GM12878 (cell line): ENCODE measurements around the gene CYP51A1. TPM values are rescaled to one million over a fixed set of nuclear protein-coding genes. Genes with fewer than 3 reads are reported as not detected.

Experiments used
- BMI1 ChIP-seq: fragments of 450-650 bp; IDR thresholded peaks from 2 replicates; pipeline ENCODE4 v1.6.1; 2016; ENCODE audit warnings: mild to moderate bottlenecking, moderate library complexity, borderline replicate concordance
- CBX5 ChIP-seq: sonication (generic); IDR thresholded peaks from 2 replicates; pipeline ENCODE4 v1.6.1; 2016; ENCODE audit warnings: low read depth, moderate library complexity, mild to moderate bottlenecking, inconsistent platforms
- CEBPB ChIP-seq, 2 experiments: fragments of 150-350 bp in 1 of 2; IDR thresholded peaks; 2 replicates each; pipeline ENCODE4 v1.6.1; 2012 to 2014; ENCODE audit warnings: low read depth in 2 of 2, low read length in 2 of 2, borderline replicate concordance in 1 of 2, inconsistent platforms in 1 of 2
- GABPA ChIP-seq: IDR thresholded peaks from 2 replicates; pipeline ENCODE4 v1.6.1; 2014; ENCODE audit warnings: antibody characterized with exemption, low read depth, mild to moderate bottlenecking, inconsistent platforms
- HDGF ChIP-seq: fragments of 450-650 bp; IDR thresholded peaks from 2 replicates; pipeline ENCODE4 v1.6.1; 2016; ENCODE audit warnings: antibody characterized with exemption
- MEF2A ChIP-seq: IDR thresholded peaks from 2 replicates; pipeline ENCODE4 v1.6.1; 2011; ENCODE audit warnings: low read depth, mild to moderate bottlenecking, low read length, moderate library complexity; ENCODE audit not compliant: insufficient read depth
- NFXL1 ChIP-seq: fragments of 450-650 bp; IDR thresholded peaks from 2 replicates; pipeline ENCODE4 v1.6.1; 2017; ENCODE audit warnings: antibody characterized with exemption, mild to moderate bottlenecking, borderline replicate concordance
- TARDBP ChIP-seq: IDR thresholded peaks from 2 replicates; pipeline ENCODE4 v1.6.1; 2016; ENCODE audit warnings: borderline replicate concordance
- polyA plus RNA-seq, 11 experiments: library from polyadenylated mRNA; depleted of rRNA in 4 of 11; unstranded in 6 of 11; stranded (reverse) in 5 of 11; fragments of >200 nt; fragmentation: Nextera tagmentation in 4 of 11; fragmentation: Illumina TruSeq in 1 of 11; extraction: Ambion mirVana in 4 of 11; extraction: Trizol in 1 of 11; gene quantifications; 1 replicate in 1 of 11; 2 replicates in 10 of 11; pipeline versions ENCODE4 v1.2.1 to v1.2.3, GENCODE V29; 2011 to 2016; ENCODE audit warnings: inconsistent platforms in 2 of 11, missing spikeins in 2 of 11, low read depth in 1 of 11
- total RNA-seq, 4 experiments: library from RNA; depleted of rRNA in 3 of 4; stranded (reverse); fragments of >200 nt in 3 of 4; fragmentation: Illumina TruSeq in 1 of 4; extraction: Trizol in 1 of 4; gene quantifications; 2 replicates each; pipeline versions ENCODE4 v1.2.1 to v1.2.3, GENCODE V29; 2013 to 2021
- TF ChIP-seq, protein P1 (sequence below): IDR thresholded peaks from 2 replicates; pipeline ENCODE4 v1.6.1; 2012; ENCODE audit warnings: low read depth, low read length, improper control_type of control experiment
- TF ChIP-seq, protein P2 (sequence below), 3 experiments: IDR thresholded peaks in 2 of 3; conservative IDR thresholded peaks in 1 of 3; 2 replicates each; pipeline ENCODE4 v1.5.1; 2011; ENCODE audit warnings: low read depth in 3 of 3, low read length in 3 of 3, mild to moderate bottlenecking in 3 of 3, control low read depth in 2 of 3, moderate library complexity in 2 of 3, inconsistent platforms in 1 of 3, mixed read lengths in 1 of 3; ENCODE audit not compliant: control insufficient read depth in 2 of 3, insufficient read depth in 1 of 3; ENCODE audit errors: extremely low read depth in 1 of 3
- TF ChIP-seq, protein P3 (sequence below): fragments of 450-650 bp; IDR thresholded peaks from 2 replicates; pipeline ENCODE4 v1.6.1; 2017; ENCODE audit warnings: mild to moderate bottlenecking
- TF ChIP-seq, protein P4 (sequence below): fragments of 150-350 bp; IDR thresholded peaks from 2 replicates; pipeline ENCODE4 v1.6.1; 2014; ENCODE audit warnings: mild to moderate bottlenecking, low read depth, low read length
- TF ChIP-seq, protein P5 (sequence below): IDR thresholded peaks from 2 replicates; pipeline ENCODE4 v1.6.1; 2012; ENCODE audit warnings: low read length, inconsistent platforms

CYP51A1 gene
- total and polyA plus RNA-seq, 10 of the 15 experiments (the other 5 are each of a cell fraction or from before 2014, with no cell fraction given): 21.5 to 113 (median 61.8) TPM

DNA sequence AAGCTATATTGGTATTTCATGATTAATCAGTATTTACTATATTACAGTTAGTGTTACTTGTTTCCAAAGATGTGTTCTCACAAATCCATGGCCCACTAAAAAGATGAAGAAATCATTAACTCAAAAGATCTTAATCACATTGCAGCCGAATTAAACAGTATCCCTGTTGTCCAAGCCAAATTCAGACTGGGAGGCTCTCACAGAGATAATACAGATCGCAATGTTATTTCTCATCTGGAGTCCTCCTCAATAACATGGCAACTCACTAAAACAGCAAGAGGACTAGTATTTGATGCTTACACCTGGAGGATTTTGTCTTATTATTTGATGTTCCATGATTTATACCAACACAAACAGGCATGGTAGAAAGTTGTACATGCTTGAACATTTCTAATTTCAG is 23.4 kb downstream of the CYP51A1 start (continued):
- TF ChIP-seq MEF2A (no peak), HDGF (no peak), BMI1 (no peak), GABPA (no peak), CEBPB (IDR thresholded peaks at IDR 0.05; ENCODE audit: borderline replicate concordance in 1 of 2, low read depth in 2 of 2, low read length in 2 of 2) (no peak), TARDBP (no peak), NFXL1 (no peak), CBX5 (no peak)
- TF ChIP-seq, protein P1, sequence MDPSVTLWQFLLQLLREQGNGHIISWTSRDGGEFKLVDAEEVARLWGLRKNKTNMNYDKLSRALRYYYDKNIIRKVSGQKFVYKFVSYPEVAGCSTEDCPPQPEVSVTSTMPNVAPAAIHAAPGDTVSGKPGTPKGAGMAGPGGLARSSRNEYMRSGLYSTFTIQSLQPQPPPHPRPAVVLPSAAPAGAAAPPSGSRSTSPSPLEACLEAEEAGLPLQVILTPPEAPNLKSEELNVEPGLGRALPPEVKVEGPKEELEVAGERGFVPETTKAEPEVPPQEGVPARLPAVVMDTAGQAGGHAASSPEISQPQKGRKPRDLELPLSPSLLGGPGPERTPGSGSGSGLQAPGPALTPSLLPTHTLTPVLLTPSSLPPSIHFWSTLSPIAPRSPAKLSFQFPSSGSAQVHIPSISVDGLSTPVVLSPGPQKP: no peak
- TF ChIP-seq, protein P2, sequence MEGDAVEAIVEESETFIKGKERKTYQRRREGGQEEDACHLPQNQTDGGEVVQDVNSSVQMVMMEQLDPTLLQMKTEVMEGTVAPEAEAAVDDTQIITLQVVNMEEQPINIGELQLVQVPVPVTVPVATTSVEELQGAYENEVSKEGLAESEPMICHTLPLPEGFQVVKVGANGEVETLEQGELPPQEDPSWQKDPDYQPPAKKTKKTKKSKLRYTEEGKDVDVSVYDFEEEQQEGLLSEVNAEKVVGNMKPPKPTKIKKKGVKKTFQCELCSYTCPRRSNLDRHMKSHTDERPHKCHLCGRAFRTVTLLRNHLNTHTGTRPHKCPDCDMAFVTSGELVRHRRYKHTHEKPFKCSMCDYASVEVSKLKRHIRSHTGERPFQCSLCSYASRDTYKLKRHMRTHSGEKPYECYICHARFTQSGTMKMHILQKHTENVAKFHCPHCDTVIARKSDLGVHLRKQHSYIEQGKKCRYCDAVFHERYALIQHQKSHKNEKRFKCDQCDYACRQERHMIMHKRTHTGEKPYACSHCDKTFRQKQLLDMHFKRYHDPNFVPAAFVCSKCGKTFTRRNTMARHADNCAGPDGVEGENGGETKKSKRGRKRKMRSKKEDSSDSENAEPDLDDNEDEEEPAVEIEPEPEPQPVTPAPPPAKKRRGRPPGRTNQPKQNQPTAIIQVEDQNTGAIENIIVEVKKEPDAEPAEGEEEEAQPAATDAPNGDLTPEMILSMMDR (IDR thresholded peaks at IDR 0.05 in 2 of 3, conservative IDR thresholded peaks at IDR 0.05 in 1 of 3; ENCODE audit: control insufficient read depth in 2 of 3, extremely low read depth in 1 of 3, insufficient read depth in 1 of 3, low read depth in 3 of 3, low read length in 3 of 3): no peak
- TF ChIP-seq, protein P3, sequence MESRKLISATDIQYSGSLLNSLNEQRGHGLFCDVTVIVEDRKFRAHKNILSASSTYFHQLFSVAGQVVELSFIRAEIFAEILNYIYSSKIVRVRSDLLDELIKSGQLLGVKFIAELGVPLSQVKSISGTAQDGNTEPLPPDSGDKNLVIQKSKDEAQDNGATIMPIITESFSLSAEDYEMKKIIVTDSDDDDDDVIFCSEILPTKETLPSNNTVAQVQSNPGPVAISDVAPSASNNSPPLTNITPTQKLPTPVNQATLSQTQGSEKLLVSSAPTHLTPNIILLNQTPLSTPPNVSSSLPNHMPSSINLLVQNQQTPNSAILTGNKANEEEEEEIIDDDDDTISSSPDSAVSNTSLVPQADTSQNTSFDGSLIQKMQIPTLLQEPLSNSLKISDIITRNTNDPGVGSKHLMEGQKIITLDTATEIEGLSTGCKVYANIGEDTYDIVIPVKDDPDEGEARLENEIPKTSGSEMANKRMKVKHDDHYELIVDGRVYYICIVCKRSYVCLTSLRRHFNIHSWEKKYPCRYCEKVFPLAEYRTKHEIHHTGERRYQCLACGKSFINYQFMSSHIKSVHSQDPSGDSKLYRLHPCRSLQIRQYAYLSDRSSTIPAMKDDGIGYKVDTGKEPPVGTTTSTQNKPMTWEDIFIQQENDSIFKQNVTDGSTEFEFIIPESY: no peak
- TF ChIP-seq, protein P4, sequence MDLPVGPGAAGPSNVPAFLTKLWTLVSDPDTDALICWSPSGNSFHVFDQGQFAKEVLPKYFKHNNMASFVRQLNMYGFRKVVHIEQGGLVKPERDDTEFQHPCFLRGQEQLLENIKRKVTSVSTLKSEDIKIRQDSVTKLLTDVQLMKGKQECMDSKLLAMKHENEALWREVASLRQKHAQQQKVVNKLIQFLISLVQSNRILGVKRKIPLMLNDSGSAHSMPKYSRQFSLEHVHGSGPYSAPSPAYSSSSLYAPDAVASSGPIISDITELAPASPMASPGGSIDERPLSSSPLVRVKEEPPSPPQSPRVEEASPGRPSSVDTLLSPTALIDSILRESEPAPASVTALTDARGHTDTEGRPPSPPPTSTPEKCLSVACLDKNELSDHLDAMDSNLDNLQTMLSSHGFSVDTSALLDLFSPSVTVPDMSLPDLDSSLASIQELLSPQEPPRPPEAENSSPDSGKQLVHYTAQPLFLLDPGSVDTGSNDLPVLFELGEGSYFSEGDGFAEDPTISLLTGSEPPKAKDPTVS: no peak
- TF ChIP-seq, protein P5, sequence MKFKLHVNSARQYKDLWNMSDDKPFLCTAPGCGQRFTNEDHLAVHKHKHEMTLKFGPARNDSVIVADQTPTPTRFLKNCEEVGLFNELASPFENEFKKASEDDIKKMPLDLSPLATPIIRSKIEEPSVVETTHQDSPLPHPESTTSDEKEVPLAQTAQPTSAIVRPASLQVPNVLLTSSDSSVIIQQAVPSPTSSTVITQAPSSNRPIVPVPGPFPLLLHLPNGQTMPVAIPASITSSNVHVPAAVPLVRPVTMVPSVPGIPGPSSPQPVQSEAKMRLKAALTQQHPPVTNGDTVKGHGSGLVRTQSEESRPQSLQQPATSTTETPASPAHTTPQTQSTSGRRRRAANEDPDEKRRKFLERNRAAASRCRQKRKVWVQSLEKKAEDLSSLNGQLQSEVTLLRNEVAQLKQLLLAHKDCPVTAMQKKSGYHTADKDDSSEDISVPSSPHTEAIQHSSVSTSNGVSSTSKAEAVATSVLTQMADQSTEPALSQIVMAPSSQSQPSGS: no peak
- TF ChIP-seq, all 136 proteins: peak for 0
